Frontal cortex (tissue), 1 donor: Measurements from ENCODE around the gene CCDC61. TPM values are rescaled to one million over a fixed set of nuclear protein-coding genes. Genes with fewer than 3 reads are reported as not detected.

Experiments
- small RNA-seq: library from RNA; depleted of rRNA; stranded (forward); fragments of <200 nt; gene quantifications from one replicate; pipeline ENCODE3, GENCODE V24; 2014
- total RNA-seq: library from RNA; depleted of rRNA; stranded (reverse); fragments of >200 nt; gene quantifications from one replicate; pipeline ENCODE4 v1.2.3, GENCODE V29; 2014

The CCDC61 gene
- total RNA-seq, 1 donor from 2014 or later = 2.9 TPM

Small RNA genes within 50 kb of the gene (small RNA-seq; reads per million reads assigned to genes)
- gene MIR769 = 301 reads per million, percentile 99 among the genes with 10 or more reads in this experiment

Other genes with a start within 250 kb of the CCDC61 start
- gene SIX5, start 226.2 kb upstream of the CCDC61 start, total RNA-seq = 0.82 TPM
- 13.9 TPM for gene DMPK, start 213.0 kb upstream of the CCDC61 start, total RNA-seq
- 47.7 TPM for gene DMWD, start 202.6 kb upstream of the CCDC61 start, total RNA-seq
- not detected for gene RSPH6A, start 180.2 kb upstream of the CCDC61 start, total RNA-seq
- 18.3 TPM for gene SYMPK, start 132.3 kb upstream of the CCDC61 start, total RNA-seq
- gene FOXA3, start 131.1 kb upstream of the CCDC61 start, total RNA-seq = not detected
- gene IRF2BP1, start 109.3 kb upstream of the CCDC61 start, total RNA-seq = 36.7 TPM
- gene MYPOP, start 92.9 kb upstream of the CCDC61 start, total RNA-seq = 0.82 TPM
- not detected for gene NANOS2, start 80.7 kb upstream of the CCDC61 start, total RNA-seq
- 8.6 TPM for gene NOVA2, start 21.6 kb upstream of the CCDC61 start, total RNA-seq
- gene PGLYRP1, start 27.6 kb downstream of the CCDC61 start, total RNA-seq = not detected
- gene IGFL4, start 45.5 kb downstream of the CCDC61 start, total RNA-seq = 0.82 TPM
- not detected for gene IGFL3, start 129.2 kb downstream of the CCDC61 start, total RNA-seq
- 0.82 TPM for gene IGFL2, start 152.8 kb downstream of the CCDC61 start, total RNA-seq
- gene IGFL1, start 234.3 kb downstream of the CCDC61 start, total RNA-seq = not detected